GM23338 (cell line): ENCODE measurements around the gene MINDY4. TPM values are rescaled to one million over a fixed set of nuclear protein-coding genes. Genes with fewer than 3 reads are reported as not detected.

Experiments used
- ATAC-seq: fragments of 200-7000 bp; cut with Tn5 transposase; 3 replicates; pipeline ENCODE4 v1.9.1; 2020
- DNase-seq: peaks from one replicate; pipeline ENCODE4 v3.0.0-alpha.2; 2015; ENCODE audit warnings: low spot score
- H2AFZ ChIP-seq: fragments of 200-600 bp; sonication (generic); 2 replicates; pipeline ENCODE4 v1.8.0; 2016; ENCODE audit warnings: antibody characterized with exemption, mild to moderate bottlenecking, moderate library complexity
- H3F3A ChIP-seq: fragments of 200-600 bp; sonication (generic); replicated peaks from 2 replicates; pipeline ENCODE4 v1.8.0; 2017; ENCODE audit warnings: antibody characterized with exemption, mixed run types, low read depth
- H3K27ac ChIP-seq: fragments of 200-600 bp; sonication (generic); 2 replicates; pipeline ENCODE4 v1.6.1; 2016; ENCODE audit warnings: low read depth
- H3K27me3 ChIP-seq: fragments of 200-600 bp; sonication (generic); 2 replicates; pipeline ENCODE4 v1.8.0; 2016; ENCODE audit warnings: mild to moderate bottlenecking, mixed run types, moderate library complexity; ENCODE audit not compliant: insufficient read depth
- H3K36me3 ChIP-seq: fragments of 200-600 bp; sonication (generic); 2 replicates; pipeline ENCODE4 v1.8.0; 2016; ENCODE audit warnings: mild to moderate bottlenecking; ENCODE audit not compliant: insufficient read depth
- H3K4me1 ChIP-seq: fragments of 200-600 bp; sonication (generic); 2 replicates; pipeline ENCODE4 v1.8.0; 2016; ENCODE audit warnings: mild to moderate bottlenecking, moderate library complexity; ENCODE audit not compliant: insufficient read depth
- H3K4me2 ChIP-seq: fragments of 200-600 bp; sonication (generic); 2 replicates; pipeline ENCODE4 v1.7.1; 2017; ENCODE audit warnings: mixed run types
- H3K4me3 ChIP-seq: fragments of 200-600 bp; sonication (generic); 2 replicates; pipeline ENCODE4 v1.6.1; 2016; ENCODE audit warnings: mixed run types
- H3K79me2 ChIP-seq: fragments of 200-600 bp; sonication (generic); replicated peaks from 2 replicates; pipeline ENCODE4 v1.8.0; 2017; ENCODE audit warnings: mild to moderate bottlenecking; ENCODE audit not compliant: insufficient read depth
- H3K9me2 ChIP-seq: fragments of 200-600 bp; sonication (generic); 2 replicates; pipeline ENCODE4 v1.8.0; 2017; ENCODE audit not compliant: insufficient read depth
- H4K20me1 ChIP-seq: fragments of 200-600 bp; sonication (generic); replicated peaks from 2 replicates; pipeline ENCODE4 v1.8.0; 2017; ENCODE audit warnings: mild to moderate bottlenecking; ENCODE audit not compliant: insufficient read depth
- H3K27ac Mint-ChIP-seq: 2 replicates; pipeline ENCODE4 v1.8.0; 2020; ENCODE audit warnings: inconsistent platforms, mild to moderate bottlenecking, moderate library complexity, mixed read lengths
- H3K27me3 Mint-ChIP-seq: 3 replicates; pipeline ENCODE4 v1.8.0; 2022; ENCODE audit warnings: low read depth, mild to moderate bottlenecking, moderate library complexity, mixed read lengths, inconsistent platforms; ENCODE audit not compliant: insufficient read depth, poor library complexity
- H3K36me3 Mint-ChIP-seq: 3 replicates; pipeline ENCODE4 v1.8.0; 2021; ENCODE audit warnings: low read depth, mild to moderate bottlenecking, inconsistent platforms, moderate library complexity, mixed read lengths
- H3K4me1 Mint-ChIP-seq: 3 replicates; pipeline ENCODE4 v1.8.0; 2020; ENCODE audit warnings: mild to moderate bottlenecking, inconsistent platforms, mixed read lengths
- H3K4me3 Mint-ChIP-seq: 3 replicates; pipeline ENCODE4 v1.8.0; 2021; ENCODE audit warnings: moderate library complexity, mild to moderate bottlenecking, inconsistent platforms, mixed read lengths
- H3K9me3 Mint-ChIP-seq: 3 replicates; pipeline ENCODE4 v1.8.0; 2020; ENCODE audit warnings: moderate library complexity, mild to moderate bottlenecking, inconsistent platforms, mixed read lengths
- CREB1 ChIP-seq: fragments of 250-450 bp; sonication (Bioruptor Pico); IDR thresholded peaks from 2 replicates; pipeline ENCODE4 v1.5.0; 2020; ENCODE audit warnings: low read depth, mild to moderate bottlenecking, moderate library complexity
- EZH2phosphoT487 ChIP-seq: fragments of 200-600 bp; sonication (generic); IDR thresholded peaks from one replicate; pipeline ENCODE4 v1.8.1; 2018; ENCODE audit warnings: antibody characterized with exemption; ENCODE audit not compliant: unreplicated experiment
- JUNB ChIP-seq: IDR thresholded peaks from one replicate; pipeline ENCODE4 v1.6.1; 2016; ENCODE audit warnings: antibody characterized with exemption; ENCODE audit not compliant: unreplicated experiment
- NANOG ChIP-seq: IDR thresholded peaks from 2 replicates; pipeline ENCODE4 v1.6.1; 2016; ENCODE audit warnings: antibody characterized with exemption, borderline replicate concordance
- POLR2AphosphoS5 ChIP-seq: IDR thresholded peaks from 2 replicates; pipeline ENCODE4 v1.6.1; 2016; ENCODE audit warnings: antibody characterized with exemption, low read depth
- STAT1 ChIP-seq: IDR thresholded peaks from one replicate; pipeline ENCODE4 v1.6.1; 2016; ENCODE audit warnings: antibody characterized with exemption; ENCODE audit not compliant: unreplicated experiment
- ZNF114 ChIP-seq: fragments of 250-450 bp; sonication (Bioruptor Pico); IDR thresholded peaks from 2 replicates; pipeline ENCODE4 v1.5.0; 2020; ENCODE audit warnings: mild to moderate bottlenecking, moderate library complexity
- ZNF331 ChIP-seq: fragments of 250-450 bp; sonication (Bioruptor Pico); IDR thresholded peaks from 2 replicates; pipeline ENCODE4 v1.5.0; 2020; ENCODE audit warnings: low read depth, mild to moderate bottlenecking, moderate library complexity
- polyA plus RNA-seq: library from polyadenylated mRNA; unstranded; fragments of >200 nt; fragmentation: Nextera tagmentation; extraction: Ambion mirVana; gene quantifications from 2 replicates; pipeline ENCODE4 v1.2.1, GENCODE V29; 2016
- total RNA-seq: library from RNA; depleted of rRNA; stranded (reverse); fragments of >200 nt; shearing (Covaris generic); gene quantifications from 2 replicates; pipeline ENCODE4 v1.2.3, GENCODE V29; 2014
- TF ChIP-seq, protein P1 (sequence below): IDR thresholded peaks from 2 replicates; pipeline ENCODE4 v1.6.1; 2016; ENCODE audit warnings: antibody characterized with exemption
- TF ChIP-seq, protein P2 (sequence below): IDR thresholded peaks from one replicate; pipeline ENCODE4 v1.6.1; 2018; ENCODE audit warnings: antibody characterized with exemption; ENCODE audit not compliant: unreplicated experiment

Gene MINDY4
- total and polyA plus RNA-seq, 2 experiments from 2014 or later, result 1.7 to 4.4 TPM

DNA sequence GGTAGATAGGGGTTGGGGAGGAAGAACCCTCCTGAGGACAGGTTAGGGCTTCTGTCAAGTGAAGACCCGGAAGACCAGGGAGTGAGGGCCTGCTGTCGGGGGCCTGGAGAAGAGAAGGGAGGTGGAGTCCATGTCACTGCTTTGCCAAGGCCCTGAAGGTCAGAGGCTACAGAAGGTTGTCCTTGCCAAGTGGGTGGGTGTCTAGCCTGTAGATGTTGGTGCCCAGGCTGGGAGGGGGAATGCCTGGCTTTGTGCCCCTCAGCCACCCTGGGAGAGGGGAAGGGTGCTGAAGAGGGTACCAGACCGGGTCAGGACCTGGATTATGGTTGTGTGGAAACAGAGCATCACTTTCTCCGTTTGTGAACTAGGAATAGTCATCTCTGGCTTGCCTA is 73.3 kb downstream of the MINDY4 start:
- H3K4me3 ChIP-seq, result no peak overlapping the region
- no peak overlapping the region for H2AFZ ChIP-seq
- H3K79me2 ChIP-seq, result no peaks in the 10 kb centered on the region
- Mint-ChIP-seq H3K4me3 (no peak overlapping the region), H3K36me3 (no peaks in the 10 kb centered on the region), H3K27ac (no peak overlapping the region), H3K27me3 (peaks cover 12% of the 10 kb centered on the region), H3K4me1 (peaks cover 4% of the 10 kb centered on the region; the same call in 1 of the 3 replicates), H3K9me3 (no peaks in the 10 kb centered on the region)
- no peaks in the 10 kb centered on the region for H3F3A ChIP-seq
- H3K36me3 ChIP-seq, result no peaks in the 10 kb centered on the region
- H3K27ac ChIP-seq, result no peak overlapping the region
- ATAC-seq (no peak), DNase-seq (no peak)
- no peaks in the 10 kb centered on the region for H4K20me1 ChIP-seq
- H3K9me2 ChIP-seq, result no peaks in the 10 kb centered on the region
- no peaks in the 10 kb centered on the region for H3K27me3 ChIP-seq
- no peaks in the 10 kb centered on the region for H3K4me1 ChIP-seq
- no peak for TF ChIP-seq NANOG
- TF ChIP-seq, protein P1, sequence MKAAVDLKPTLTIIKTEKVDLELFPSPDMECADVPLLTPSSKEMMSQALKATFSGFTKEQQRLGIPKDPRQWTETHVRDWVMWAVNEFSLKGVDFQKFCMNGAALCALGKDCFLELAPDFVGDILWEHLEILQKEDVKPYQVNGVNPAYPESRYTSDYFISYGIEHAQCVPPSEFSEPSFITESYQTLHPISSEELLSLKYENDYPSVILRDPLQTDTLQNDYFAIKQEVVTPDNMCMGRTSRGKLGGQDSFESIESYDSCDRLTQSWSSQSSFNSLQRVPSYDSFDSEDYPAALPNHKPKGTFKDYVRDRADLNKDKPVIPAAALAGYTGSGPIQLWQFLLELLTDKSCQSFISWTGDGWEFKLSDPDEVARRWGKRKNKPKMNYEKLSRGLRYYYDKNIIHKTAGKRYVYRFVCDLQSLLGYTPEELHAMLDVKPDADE, result no peak
- TF ChIP-seq ZNF114, result no peak
- TF ChIP-seq POLR2AphosphoS5, result no peak
- TF ChIP-seq STAT1, result no peak
- TF ChIP-seq EZH2phosphoT487, result no peak
- TF ChIP-seq ZNF331 (CRISPR knock-in tag), result no peak
- TF ChIP-seq, protein P2, sequence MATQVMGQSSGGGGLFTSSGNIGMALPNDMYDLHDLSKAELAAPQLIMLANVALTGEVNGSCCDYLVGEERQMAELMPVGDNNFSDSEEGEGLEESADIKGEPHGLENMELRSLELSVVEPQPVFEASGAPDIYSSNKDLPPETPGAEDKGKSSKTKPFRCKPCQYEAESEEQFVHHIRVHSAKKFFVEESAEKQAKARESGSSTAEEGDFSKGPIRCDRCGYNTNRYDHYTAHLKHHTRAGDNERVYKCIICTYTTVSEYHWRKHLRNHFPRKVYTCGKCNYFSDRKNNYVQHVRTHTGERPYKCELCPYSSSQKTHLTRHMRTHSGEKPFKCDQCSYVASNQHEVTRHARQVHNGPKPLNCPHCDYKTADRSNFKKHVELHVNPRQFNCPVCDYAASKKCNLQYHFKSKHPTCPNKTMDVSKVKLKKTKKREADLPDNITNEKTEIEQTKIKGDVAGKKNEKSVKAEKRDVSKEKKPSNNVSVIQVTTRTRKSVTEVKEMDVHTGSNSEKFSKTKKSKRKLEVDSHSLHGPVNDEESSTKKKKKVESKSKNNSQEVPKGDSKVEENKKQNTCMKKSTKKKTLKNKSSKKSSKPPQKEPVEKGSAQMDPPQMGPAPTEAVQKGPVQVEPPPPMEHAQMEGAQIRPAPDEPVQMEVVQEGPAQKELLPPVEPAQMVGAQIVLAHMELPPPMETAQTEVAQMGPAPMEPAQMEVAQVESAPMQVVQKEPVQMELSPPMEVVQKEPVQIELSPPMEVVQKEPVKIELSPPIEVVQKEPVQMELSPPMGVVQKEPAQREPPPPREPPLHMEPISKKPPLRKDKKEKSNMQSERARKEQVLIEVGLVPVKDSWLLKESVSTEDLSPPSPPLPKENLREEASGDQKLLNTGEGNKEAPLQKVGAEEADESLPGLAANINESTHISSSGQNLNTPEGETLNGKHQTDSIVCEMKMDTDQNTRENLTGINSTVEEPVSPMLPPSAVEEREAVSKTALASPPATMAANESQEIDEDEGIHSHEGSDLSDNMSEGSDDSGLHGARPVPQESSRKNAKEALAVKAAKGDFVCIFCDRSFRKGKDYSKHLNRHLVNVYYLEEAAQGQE, result no peak
- H3K4me2 ChIP-seq, result no peak overlapping the region

DNA sequence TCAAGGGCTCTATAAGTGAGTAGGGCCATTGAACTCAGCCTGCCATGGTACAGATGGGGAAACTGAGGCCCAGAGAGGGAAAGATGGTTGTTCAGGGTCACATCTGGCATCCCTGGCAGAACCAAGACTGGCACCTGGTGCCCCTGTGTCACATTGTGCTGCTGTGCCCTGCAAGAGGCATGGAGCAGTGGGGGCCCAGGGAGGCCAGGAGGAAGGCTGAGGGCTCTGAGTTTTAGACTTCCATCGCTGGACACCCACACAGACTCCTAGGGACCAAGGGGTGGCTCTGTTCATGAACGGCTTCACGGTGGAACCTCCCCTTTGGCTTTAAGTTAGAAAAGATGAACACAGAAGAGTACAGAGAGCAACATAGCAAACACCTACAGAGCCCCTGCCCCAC is 73.7 kb downstream of the MINDY4 start:
- no peaks in the 10 kb centered on the region for H4K20me1 ChIP-seq
- H3K4me3 Mint-ChIP-seq, result no peak overlapping the region
- H3K27ac Mint-ChIP-seq, result no peak overlapping the region
- H3K36me3 Mint-ChIP-seq, result no peaks in the 10 kb centered on the region
- H3K4me1 ChIP-seq, result no peaks in the 10 kb centered on the region
- H3K4me3 ChIP-seq, result no peak overlapping the region
- peaks cover 12% of the 10 kb centered on the region for H3K27me3 Mint-ChIP-seq
- H3K9me3 Mint-ChIP-seq, result no peaks in the 10 kb centered on the region
- H3K4me2 ChIP-seq, result no peak overlapping the region
- H3K4me1 Mint-ChIP-seq, result peaks cover 4% of the 10 kb centered on the region; the same call in 1 of the 3 replicates
- no peak overlapping the region for H3K27ac ChIP-seq
- no peak for ATAC-seq
- no peak for TF ChIP-seq JUNB
- TF ChIP-seq EZH2phosphoT487, result no peak
- TF ChIP-seq NANOG, result no peak
- no peak for TF ChIP-seq ZNF331 (CRISPR knock-in tag)
- TF ChIP-seq, protein P2, result no peak
- TF ChIP-seq CREB1 (CRISPR knock-in tag), result no peak
- no peaks in the 10 kb centered on the region for H3K9me2 ChIP-seq
- H3K27me3 ChIP-seq, result no peaks in the 10 kb centered on the region
- no peaks in the 10 kb centered on the region for H3K36me3 ChIP-seq
- H3F3A ChIP-seq, result no peaks in the 10 kb centered on the region
- no peak for DNase-seq
- no peaks in the 10 kb centered on the region for H3K79me2 ChIP-seq
- H2AFZ ChIP-seq, result no peak overlapping the region
